GM12864 (cell line): Measurements from ENCODE around the gene DAZL.

Source experiments
- DNase-seq: peaks from one replicate; pipeline ENCODE4 v3.0.0-alpha.2; 2011; ENCODE audit warnings: low read depth
- H3K4me3 ChIP-seq: 2 replicates; pipeline ENCODE4 v1.5.1; 2011; ENCODE audit warnings: mild to moderate bottlenecking, low read depth, low read length, control low read depth
- CTCF ChIP-seq: IDR thresholded peaks from 2 replicates; pipeline ENCODE4 v1.5.1; 2011; ENCODE audit warnings: low read depth, mild to moderate bottlenecking, moderate library complexity, low read length, control low read depth, inconsistent platforms; ENCODE audit errors: missing control alignments

The DAZL gene

GRCh38 chr3:16607718-16608117 lies 2.5 kb upstream of the DAZL start:
- H3K4me3 ChIP-seq: no peak overlapping the region
- TF ChIP-seq CTCF: no peak
- no peak for DNase-seq

GRCh38 chr3:16606398-16606797 lies 1.2 kb upstream of the DAZL start:
- no peak overlapping the region for H3K4me3 ChIP-seq
- no peak for TF ChIP-seq CTCF
- no peak for DNase-seq

GRCh38 chr3:16605966-16606365 lies 743 bp upstream of the DAZL start:
- TF ChIP-seq CTCF: no peak
- no peak overlapping the region for H3K4me3 ChIP-seq

GRCh38 chr3:16604433-16604832 lies 790 bp downstream of the DAZL start:
- TF ChIP-seq CTCF: no peak
- H3K4me3 ChIP-seq: no peak overlapping the region
- DNase-seq: no peak

More at GRCh38 chr3:16605966-16606365, 743 bp upstream of the DAZL start:
- no peak for DNase-seq

GRCh38 chr3:16601537-16602005 lies 3.7 kb downstream of the DAZL start:
- no peak overlapping the region for H3K4me3 ChIP-seq
- DNase-seq: no peak
- TF ChIP-seq CTCF: no peak

GRCh38 chr3:16600780-16601536 lies 4.3 kb downstream of the DAZL start:
- H3K4me3 ChIP-seq: no peak overlapping the region
- peak; percentile 55 for DNase-seq
- TF ChIP-seq CTCF: peak; percentile 54

- no peak for TF ChIP-seq CTCF
- DNase-seq: no peak
- no peak overlapping the region for H3K4me3 ChIP-seq
Measured at GRCh38 chr3:16599694-16600093, 5.5 kb downstream of the DAZL start.
